ENCODE measurements around the gene CORO2B. TPM values are rescaled to one million over a fixed set of nuclear protein-coding genes. Genes with fewer than 3 reads are reported as not detected.

The CORO2B gene
- total RNA-seq, 4 donors from 2014 or later: 0.80 to 4.5 (median 2.3) TPM

DNA sequence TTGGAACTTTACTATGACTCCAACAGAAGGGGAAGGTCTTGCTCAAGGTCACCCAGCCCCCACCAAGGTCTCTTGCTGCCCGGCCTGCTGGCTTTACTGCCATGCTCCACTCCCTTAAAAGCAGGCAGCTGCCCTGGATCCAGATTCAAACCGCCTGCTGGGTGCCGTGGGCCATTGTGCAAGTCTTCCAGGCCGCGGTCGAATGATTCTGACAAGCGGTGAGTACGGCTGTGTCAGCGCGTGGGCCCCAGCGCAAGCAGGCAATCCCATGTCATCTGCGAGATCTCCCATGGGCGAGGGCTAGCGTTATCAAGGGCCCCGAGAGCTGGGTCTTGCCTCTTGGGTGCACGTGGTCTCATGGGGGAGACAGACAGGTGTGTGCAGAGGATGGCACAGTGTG, 37.6 kb downstream of the CORO2B start:
- intact Hi-C loops (cut with DNase I; ENCODE audit: low total_unique reads): no loop called here
- no peak for TF ChIP-seq POLR2A (IDR thresholded peaks at IDR 0.05)
- TF ChIP-seq, protein P1, sequence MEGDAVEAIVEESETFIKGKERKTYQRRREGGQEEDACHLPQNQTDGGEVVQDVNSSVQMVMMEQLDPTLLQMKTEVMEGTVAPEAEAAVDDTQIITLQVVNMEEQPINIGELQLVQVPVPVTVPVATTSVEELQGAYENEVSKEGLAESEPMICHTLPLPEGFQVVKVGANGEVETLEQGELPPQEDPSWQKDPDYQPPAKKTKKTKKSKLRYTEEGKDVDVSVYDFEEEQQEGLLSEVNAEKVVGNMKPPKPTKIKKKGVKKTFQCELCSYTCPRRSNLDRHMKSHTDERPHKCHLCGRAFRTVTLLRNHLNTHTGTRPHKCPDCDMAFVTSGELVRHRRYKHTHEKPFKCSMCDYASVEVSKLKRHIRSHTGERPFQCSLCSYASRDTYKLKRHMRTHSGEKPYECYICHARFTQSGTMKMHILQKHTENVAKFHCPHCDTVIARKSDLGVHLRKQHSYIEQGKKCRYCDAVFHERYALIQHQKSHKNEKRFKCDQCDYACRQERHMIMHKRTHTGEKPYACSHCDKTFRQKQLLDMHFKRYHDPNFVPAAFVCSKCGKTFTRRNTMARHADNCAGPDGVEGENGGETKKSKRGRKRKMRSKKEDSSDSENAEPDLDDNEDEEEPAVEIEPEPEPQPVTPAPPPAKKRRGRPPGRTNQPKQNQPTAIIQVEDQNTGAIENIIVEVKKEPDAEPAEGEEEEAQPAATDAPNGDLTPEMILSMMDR (IDR thresholded peaks at IDR 0.05): no peak
- no peak overlapping the region for H3K4me3 ChIP-seq (ENCODE audit: low read depth, poor library complexity, severe bottlenecking)
- no peak for DNase-seq (ENCODE audit: low spot score in 2 of 2)
- 96% methylated on average over 16 of the region's 16 CpGs for WGBS, 2 donors

DNA sequence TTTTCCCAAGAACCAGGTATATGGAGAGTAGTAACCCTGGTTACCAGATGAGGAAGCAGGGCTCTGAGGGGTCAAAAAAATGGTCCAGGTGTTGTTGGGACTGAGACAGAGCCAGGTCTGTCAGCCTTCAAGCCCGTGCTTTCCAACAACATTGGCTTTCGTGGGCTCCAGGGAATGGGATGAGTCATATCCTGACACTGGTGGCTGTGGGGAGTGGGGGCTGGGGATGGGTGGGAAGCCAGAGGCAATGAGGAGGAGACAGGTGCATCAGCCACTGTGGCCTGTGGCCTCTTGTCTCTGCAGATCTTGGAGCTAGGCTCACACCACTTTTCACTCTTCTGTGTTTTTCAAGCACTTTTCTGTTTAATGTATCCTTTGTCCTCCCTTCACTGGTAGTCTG, 38.2 kb downstream of the CORO2B start:
- no peak overlapping the region for H3K4me3 ChIP-seq (ENCODE audit: low read depth, poor library complexity, severe bottlenecking)
- no peak for DNase-seq (ENCODE audit: low spot score in 2 of 2)
- WGBS, 2 donors: 11 to 23% methylated on average over 2 of the region's 2 CpGs
- TF ChIP-seq POLR2A (IDR thresholded peaks at IDR 0.05): no peak
- TF ChIP-seq, protein P1 (IDR thresholded peaks at IDR 0.05): no peak
- intact Hi-C loops (cut with DNase I; ENCODE audit: low total_unique reads): no loop called here

- no peak for TF ChIP-seq POLR2A (IDR thresholded peaks at IDR 0.05)
- TF ChIP-seq, protein P1 (IDR thresholded peaks at IDR 0.05): no peak
- DNase-seq (ENCODE audit: low spot score in 2 of 2): no peak
- intact Hi-C loops (cut with DNase I; ENCODE audit: low total_unique reads): no loop called here
- 89 to 94% methylated on average over 1 of the region's 1 CpG for WGBS, 2 donors
- H3K4me3 ChIP-seq (ENCODE audit: low read depth, poor library complexity, severe bottlenecking): no peak overlapping the region
These were observed 39.0 kb downstream of the CORO2B start for GRCh38 chr15:68617777-68618176.

- 29 to 35% methylated on average over 4 of the region's 4 CpGs for WGBS, 2 donors
- H3K4me3 ChIP-seq (ENCODE audit: low read depth, poor library complexity, severe bottlenecking): no peak overlapping the region
- intact Hi-C loops (cut with DNase I; ENCODE audit: low total_unique reads): no loop called here
- DNase-seq (ENCODE audit: low spot score in 2 of 2): no peak
- TF ChIP-seq, protein P1 (IDR thresholded peaks at IDR 0.05): no peak
- TF ChIP-seq POLR2A (IDR thresholded peaks at IDR 0.05): no peak
These were observed 39.6 kb downstream of the CORO2B start for GRCh38 chr15:68618394-68618793.

DNA sequence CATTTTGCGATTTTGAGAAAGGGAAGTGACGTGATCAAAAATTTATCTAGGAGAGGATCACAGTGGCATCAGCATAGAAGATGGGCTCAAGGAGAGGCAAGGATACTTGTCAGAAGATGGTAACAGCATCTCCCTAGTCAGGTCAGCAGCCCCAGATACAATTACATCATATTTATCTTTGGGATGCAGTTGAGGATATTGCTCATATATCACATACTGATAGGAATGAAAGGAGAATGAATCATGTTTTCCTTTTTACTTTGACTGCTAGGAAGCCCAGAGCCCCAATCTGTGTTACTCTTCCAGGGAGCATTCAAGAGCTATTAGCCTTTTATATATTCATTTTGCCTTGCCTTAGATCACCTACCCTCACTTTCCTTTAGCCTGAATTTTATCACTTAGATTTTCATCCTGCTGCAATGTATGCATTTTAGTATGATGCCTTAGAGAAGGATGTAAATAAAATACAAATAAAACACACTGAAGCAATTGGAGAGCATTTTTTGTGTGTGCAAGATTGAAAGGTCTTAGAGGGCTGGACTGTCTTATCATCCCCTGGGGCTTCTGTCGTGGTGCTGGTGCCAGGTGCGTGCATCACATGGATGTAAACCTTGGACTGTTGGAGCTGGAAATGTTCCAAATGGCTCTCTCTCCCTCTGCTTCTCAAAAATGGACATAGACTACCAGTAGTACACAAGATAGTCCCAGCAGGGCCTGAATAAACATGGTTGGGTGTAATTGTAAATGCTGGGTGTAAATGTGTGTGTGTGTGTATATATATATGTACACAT, 40.3 kb downstream of the CORO2B start:
- no peak for DNase-seq (ENCODE audit: low spot score in 2 of 2)
- 69 to 82% methylated on average over 4 of the region's 4 CpGs for WGBS, 2 donors
- TF ChIP-seq, protein P1 (IDR thresholded peaks at IDR 0.05): no peak
- TF ChIP-seq POLR2A (IDR thresholded peaks at IDR 0.05): no peak
- no peak overlapping the region for H3K4me3 ChIP-seq (ENCODE audit: low read depth, poor library complexity, severe bottlenecking)
- intact Hi-C loops (cut with DNase I; ENCODE audit: low total_unique reads): no loop called here
